ENCODE data around the gene OCA2.

Gene OCA2

GRCh38 chr15:28118531-28118930, 19.4 kb upstream of the OCA2 start:
- no peak for DNase-seq

- no peak for DNase-seq
These were observed 19.0 kb upstream of the OCA2 start for GRCh38 chr15:28118083-28118482.

- DNase-seq: no peak
These were observed 18.4 kb upstream of the OCA2 start for GRCh38 chr15:28117432-28117990.

- DNase-seq: no peak
These were observed 17.7 kb upstream of the OCA2 start for GRCh38 chr15:28116521-28117431.

GRCh38 chr15:28115871-28116270, 16.8 kb upstream of the OCA2 start:
- DNase-seq: no peak

- DNase-seq: no peak
These were observed 15.9 kb upstream of the OCA2 start for GRCh38 chr15:28114721-28115622.

GRCh38 chr15:28114114-28114455, 15.0 kb upstream of the OCA2 start:
- no peak for DNase-seq

- DNase-seq: no peak
These were observed 14.4 kb upstream of the OCA2 start for GRCh38 chr15:28113394-28114113.

- DNase-seq: no peak
These were observed 13.8 kb upstream of the OCA2 start for GRCh38 chr15:28112962-28113361.

- DNase-seq: no peak
These were observed 13.1 kb upstream of the OCA2 start for GRCh38 chr15:28112101-28112760.

GRCh38 chr15:28111543-28111942, 12.4 kb upstream of the OCA2 start:
- DNase-seq: no peak

- no peak for DNase-seq
These were observed 11.4 kb upstream of the OCA2 start for GRCh38 chr15:28110481-28110881.

GRCh38 chr15:28109626-28110455, 10.7 kb upstream of the OCA2 start:
- no peak for DNase-seq

GRCh38 chr15:28107904-28108275, 8.8 kb upstream of the OCA2 start:
- no peak for DNase-seq

GRCh38 chr15:28107111-28107903, 8.2 kb upstream of the OCA2 start:
- no peak for DNase-seq

GRCh38 chr15:28106294-28107110, 7.4 kb upstream of the OCA2 start:
- no peak for DNase-seq

- DNase-seq: no peak
These were observed 6.7 kb upstream of the OCA2 start for GRCh38 chr15:28105793-28106192.

GRCh38 chr15:28105224-28105791, 6.2 kb upstream of the OCA2 start:
- no peak for DNase-seq

GRCh38 chr15:28104326-28104725, 5.2 kb upstream of the OCA2 start:
- no peak for DNase-seq
